ENCODE measurements around the gene GALNT7.

GALNT7 gene

GRCh38 chr4:173231916-173232315 is 63.3 kb downstream of the GALNT7 start:
- DNase-seq (ENCODE audit: insufficient read length, low spot score) (no peak), FAIRE-seq (no peak)
- peak; percentile 4 for TF ChIP-seq CTCF (IDR thresholded peaks at IDR 0.05; ENCODE audit: insufficient read depth, missing control alignments)

- FAIRE-seq (no peak), DNase-seq (ENCODE audit: insufficient read length, low spot score) (no peak)
These were observed 65.2 kb downstream of the GALNT7 start for GRCh38 chr4:173233857-173234256.

GRCh38 chr4:173235050-173235449 is 66.4 kb downstream of the GALNT7 start:
- DNase-seq (ENCODE audit: insufficient read length, low spot score) (no peak), FAIRE-seq (no peak)
- no peak for TF ChIP-seq CTCF (IDR thresholded peaks at IDR 0.05; ENCODE audit: insufficient read depth, missing control alignments)

More at GRCh38 chr4:173233857-173234256, 65.2 kb downstream of the GALNT7 start:
- TF ChIP-seq CTCF (IDR thresholded peaks at IDR 0.05; ENCODE audit: insufficient read depth, missing control alignments): no peak

- no peak for DNase-seq (ENCODE audit: insufficient read length, low spot score)
- no peak for FAIRE-seq
- no peak for TF ChIP-seq CTCF (IDR thresholded peaks at IDR 0.05; ENCODE audit: insufficient read depth, missing control alignments)
These were observed 67.7 kb downstream of the GALNT7 start for GRCh38 chr4:173236301-173236700.

- no peak for TF ChIP-seq CTCF (IDR thresholded peaks at IDR 0.05; ENCODE audit: insufficient read depth, missing control alignments)
- no peak for FAIRE-seq
These were observed 68.5 kb downstream of the GALNT7 start for GRCh38 chr4:173237152-173237551.

GRCh38 chr4:173237762-173238161 is 69.2 kb downstream of the GALNT7 start:
- FAIRE-seq: no peak
- no peak for TF ChIP-seq CTCF (IDR thresholded peaks at IDR 0.05; ENCODE audit: insufficient read depth, missing control alignments)
- DNase-seq (ENCODE audit: insufficient read length, low spot score): no peak

More at GRCh38 chr4:173237152-173237551, 68.5 kb downstream of the GALNT7 start:
- DNase-seq (ENCODE audit: insufficient read length, low spot score): no peak

GRCh38 chr4:173240696-173241095 is 72.1 kb downstream of the GALNT7 start:
- no peak for TF ChIP-seq CTCF (IDR thresholded peaks at IDR 0.05; ENCODE audit: insufficient read depth, missing control alignments)
- DNase-seq (ENCODE audit: insufficient read length, low spot score) (no peak), FAIRE-seq (no peak)
